Activated CD8-positive, alpha-beta memory T cell treated with anti-CD3 and anti-CD28 coated beads, Interleukin-2, amount 50 U/mL, for 48 hours (primary cell): Measurements from ENCODE around the gene STAC2.
A peak's percentile ranks its signal among the peaks of the same experiment; 100 is the strongest.
"Not testable (repeated sequence)": the region's sequence is repeated elsewhere in the genome, so short reads cannot be mapped to it uniquely, and the experiment has no call there.

Experiments
- DNase-seq: peaks from one replicate; pipeline ENCODE4 v3.0.0-alpha.2; 2020

Gene STAC2, protein sequence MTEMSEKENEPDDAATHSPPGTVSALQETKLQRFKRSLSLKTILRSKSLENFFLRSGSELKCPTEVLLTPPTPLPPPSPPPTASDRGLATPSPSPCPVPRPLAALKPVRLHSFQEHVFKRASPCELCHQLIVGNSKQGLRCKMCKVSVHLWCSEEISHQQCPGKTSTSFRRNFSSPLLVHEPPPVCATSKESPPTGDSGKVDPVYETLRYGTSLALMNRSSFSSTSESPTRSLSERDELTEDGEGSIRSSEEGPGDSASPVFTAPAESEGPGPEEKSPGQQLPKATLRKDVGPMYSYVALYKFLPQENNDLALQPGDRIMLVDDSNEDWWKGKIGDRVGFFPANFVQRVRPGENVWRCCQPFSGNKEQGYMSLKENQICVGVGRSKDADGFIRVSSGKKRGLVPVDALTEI

DNA sequence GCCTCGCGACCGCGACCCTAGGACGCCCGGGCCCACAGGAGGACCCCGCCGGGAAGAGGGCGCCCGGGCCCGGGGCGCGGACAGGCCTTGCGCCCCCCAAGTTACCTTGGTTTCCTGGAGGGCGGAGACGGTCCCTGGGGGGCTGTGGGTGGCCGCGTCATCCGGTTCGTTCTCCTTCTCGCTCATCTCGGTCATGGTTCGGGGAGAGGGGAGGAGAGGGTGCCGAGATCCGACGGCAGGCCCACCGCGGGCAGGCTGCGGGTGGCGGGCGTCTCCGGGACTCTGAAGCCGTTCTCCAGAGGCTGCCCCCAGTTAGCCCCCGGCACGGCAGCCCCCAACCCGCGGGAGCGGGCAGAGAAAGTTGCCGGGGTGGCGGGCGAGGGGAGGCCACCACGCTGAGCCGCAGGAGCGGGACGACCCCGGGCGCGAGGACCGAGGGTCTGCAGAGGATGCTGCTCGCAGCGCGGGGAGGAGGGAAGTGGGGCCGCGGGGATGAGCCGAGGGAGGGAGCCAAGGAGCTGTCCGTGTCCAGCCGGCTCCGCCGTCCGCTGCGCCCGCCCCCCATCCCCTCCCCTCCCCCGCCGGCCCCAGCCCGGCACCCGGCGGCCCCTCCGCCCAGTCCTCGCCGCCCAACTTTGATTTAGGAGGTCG, at the start of gene STAC2:
TSS of gene STAC2 (minus strand) at position 638 of the 651 bp plus-strand sequence. CDS start at position 195, 443 bp downstream.
- DNase-seq: no peak

DNA sequence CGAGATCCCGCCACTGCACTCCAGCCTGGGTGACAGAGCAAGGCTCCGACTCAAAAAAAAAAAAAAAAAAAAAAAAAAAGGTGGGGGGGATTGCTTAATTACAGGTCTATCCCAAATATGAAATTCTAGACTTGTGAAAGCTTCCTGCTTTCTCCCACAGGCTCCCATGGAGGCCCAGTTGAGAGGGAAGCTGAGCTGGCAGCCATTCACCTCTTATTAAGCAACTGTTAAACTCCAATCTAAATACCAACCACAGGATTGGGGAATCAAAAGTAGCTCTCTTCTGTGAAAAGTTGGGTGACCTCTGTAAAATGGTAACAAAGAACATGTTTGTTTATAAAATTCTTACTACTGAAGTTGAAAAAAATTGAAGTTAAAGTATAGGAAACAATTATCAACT, 45.8 kb upstream of the STAC2 start:
- DNase-seq: no peak

DNA sequence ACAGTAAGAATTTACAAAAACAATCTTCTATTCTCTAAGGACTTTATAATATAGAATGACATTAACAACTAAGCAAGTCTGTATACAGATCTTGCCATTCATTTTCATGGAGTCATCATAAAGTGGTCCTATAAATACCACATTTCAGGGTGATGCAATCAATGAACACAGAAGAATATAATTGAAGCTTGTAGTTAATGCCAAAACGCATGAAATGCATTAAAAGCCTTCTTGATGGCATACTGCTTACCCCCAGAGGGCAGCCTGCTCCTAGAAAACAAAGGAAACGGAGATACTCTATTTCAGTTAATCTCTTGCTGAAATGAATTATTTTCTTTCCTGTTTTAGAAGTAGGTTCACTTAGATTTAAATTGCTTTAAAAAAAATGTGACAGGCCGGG, 45.2 kb upstream of the STAC2 start:
- no peak for DNase-seq

DNA sequence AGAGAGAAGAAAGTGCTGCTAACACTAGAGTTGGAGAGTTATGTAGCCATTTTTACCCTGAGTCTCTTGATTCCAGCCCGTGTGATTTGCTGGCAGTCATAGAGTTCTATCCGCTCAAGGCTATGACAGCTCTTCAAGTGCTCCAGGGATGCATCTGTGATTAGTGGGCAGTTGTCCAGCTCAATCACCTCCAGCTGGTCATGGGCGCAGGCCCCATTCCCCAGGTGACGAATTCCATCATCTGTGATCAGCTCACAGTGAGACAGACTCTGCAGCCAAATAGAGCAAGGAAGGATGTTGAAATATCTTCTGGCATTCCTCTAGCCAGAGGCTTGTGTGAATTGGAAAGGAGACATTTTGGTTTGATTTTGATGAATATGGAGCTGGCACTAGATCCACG, 38.4 kb upstream of the STAC2 start:
- DNase-seq: no peak

DNA sequence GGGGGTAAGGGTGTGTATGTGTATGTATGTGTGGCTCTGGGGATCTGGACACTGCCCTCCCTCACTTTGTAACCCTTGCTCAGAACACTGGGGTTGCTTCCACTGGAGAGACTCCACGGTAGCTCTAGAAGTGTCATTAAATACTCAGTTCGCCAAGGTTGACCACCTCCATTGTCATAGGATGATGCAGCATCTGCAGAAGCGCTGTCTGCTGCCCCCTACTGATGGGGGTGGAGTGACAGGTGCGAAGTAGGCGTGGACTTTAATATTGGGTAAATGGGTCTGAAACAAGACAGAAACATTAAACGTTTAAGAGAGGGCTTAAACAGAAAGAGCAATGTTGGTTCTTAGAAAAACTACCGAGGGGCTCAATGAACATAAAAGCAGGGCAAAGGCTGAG, 35.5 kb upstream of the STAC2 start:
- DNase-seq: no peak

DNA sequence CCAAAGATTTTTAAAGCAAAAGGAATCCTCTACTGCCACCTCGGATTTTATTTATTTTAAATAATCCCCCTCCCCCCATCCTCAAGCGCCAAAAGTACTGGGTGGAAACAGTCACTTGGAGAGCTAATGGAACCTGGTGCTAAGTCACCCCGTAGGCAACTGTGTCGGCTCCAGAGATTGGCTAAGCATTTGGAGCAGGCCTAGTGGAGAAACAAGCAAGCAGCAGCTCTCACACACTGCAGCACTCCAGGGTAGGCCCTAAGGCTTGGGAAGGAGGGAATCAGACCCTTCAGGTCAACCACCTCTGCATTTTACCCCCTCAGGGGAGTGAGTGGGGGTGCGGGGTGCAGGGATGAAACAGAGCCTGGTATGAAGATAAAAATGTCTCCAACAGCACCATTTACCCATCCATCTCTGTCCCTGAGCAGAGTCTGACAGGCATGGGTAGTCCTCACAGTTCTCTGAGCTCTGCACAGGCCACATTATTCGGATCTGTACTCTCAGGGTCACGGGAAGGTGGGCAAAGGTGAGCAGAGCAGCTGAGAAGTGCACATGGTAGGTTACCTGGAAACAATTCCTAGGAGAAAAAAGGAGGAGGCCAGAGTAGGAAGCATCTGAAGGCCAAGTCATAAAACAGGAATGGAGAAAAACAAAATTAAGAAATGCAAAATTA, 27.2 kb upstream of the STAC2 start:
- no peak for DNase-seq

DNA sequence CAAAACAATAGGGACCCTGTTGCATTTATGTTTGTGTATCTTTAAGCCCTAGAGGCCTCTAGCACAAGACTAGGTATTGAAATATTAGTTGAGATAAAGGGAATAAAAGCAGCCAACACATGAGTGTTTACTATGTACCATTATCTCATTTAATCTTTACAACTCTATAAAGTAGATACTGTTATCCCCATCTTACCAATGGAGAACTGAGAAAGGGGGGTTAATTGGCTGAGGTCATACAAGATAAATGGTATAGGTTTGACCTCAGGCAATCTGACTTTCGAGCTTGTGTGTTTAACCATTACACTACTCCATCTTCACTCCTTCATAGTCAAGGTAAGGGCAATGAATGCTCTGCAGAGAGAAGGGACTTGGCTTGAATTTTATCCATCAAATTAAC, 26.3 kb upstream of the STAC2 start:
- DNase-seq: no peak

DNA sequence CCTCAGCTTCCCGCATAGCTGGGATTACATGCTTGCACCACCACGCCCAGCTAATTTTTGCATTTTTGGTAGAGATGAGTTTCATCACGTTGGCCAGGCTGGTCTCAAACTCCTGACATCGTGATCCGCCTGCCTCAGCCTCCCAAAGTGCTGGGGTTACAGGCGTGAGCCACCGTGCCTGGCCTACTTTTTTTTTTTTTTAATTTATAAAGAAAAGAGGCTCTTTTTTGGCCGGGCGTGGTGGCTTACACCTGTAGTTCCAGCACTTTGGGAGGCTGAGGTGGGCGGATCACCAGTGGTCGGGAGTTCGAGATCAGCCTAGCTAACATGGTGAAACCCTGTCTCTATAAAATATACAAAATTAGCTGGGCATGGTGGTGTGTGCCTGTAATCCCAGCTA, 24.3 kb upstream of the STAC2 start:
- not testable (repeated sequence) for DNase-seq

DNA sequence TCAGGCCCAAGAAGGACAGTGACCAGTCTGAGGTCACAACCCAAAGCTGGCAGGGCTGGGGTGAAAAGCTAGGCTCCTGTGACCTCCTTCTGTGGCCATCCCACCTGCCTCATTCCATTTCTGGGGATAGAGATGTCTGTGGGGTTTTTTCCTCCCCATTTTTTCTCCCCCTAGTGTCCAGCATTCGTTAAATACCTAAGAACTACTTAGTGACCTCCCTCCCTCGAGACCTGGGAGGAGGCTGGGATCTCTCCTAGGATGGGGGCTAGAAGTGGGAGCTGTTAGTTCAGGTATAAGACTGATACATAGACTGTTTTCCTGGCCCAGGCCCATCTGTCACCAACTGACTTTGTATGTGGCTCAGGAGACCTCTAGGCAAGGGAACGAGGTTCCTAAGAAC, 20.5 kb upstream of the STAC2 start:
- no peak for DNase-seq

DNA sequence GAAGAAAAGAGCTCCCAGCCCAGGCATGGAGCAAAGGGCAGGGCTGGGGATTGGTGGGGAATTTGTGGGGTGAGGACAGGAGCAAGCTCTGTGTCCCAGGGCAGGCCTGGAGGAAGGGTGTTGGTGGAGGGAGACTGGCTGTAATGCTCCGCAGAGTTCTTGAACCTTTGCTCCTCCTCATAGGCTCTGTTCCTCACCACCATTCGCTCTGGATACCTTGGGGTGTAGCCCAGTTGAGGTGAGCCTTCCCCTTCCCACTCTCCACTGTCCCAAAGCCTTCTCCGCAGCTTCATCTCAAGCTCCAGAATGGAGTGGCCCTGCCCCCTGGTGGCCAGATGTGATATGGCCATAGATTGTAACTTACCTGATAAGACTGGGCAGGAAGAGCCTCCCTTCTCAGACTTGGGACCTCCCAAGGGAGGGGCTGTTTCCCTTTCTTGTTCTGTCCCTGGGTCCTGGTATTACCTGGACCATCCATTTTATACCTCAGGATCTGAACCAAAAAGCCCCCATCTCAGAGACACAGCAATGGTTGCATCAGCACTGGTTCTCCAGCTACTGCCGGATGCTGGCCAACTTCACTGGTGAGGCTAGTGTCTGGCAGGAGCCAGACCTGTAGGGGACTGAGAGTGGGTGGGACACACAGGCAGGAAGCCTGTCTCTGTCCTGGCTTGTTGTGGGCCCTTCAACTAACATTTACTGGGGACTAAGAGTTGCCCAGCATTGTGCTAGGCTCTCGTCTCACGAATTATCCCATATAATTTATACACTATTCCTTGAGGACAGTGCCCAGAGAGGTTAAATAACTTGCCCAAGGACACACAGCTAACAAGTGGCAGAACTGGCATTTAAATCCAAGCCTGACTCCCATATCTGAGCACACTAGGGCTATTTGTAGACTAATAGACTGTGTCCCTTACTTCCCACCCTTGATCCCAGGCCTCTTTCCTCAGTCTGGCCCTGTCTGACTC, 19.1 kb upstream of the STAC2 start:
- peak; percentile 96 for DNase-seq

DNA sequence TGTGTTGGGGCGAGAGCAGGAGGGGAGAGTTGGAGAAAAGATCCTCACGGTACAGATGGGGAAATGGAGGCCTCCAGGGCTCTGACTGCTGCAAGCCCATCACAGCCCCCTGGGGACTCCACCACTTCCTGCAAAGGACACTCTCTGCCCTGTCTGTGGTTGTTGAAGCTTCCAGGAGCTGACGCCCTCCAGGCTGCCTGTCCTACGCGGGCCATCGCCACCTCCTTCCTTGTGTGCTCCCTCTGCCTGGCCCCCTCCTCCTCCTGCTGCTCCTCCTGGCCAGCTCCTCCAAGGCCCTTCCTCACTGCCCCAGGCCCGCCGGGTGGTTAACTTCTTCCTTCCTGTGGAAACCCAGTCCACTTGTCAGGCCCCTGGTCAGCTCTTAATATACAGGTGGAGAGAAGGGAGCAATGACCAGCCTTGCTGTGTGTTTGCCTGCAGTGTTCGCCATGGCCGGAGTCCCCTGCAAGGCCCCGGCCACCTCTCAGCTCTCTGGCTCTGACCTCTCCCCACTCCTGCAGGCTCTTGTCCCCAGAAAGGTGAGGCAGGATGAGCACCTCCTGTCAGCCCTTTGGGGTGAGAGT, 18.4 kb upstream of the STAC2 start:
- no peak for DNase-seq

DNA sequence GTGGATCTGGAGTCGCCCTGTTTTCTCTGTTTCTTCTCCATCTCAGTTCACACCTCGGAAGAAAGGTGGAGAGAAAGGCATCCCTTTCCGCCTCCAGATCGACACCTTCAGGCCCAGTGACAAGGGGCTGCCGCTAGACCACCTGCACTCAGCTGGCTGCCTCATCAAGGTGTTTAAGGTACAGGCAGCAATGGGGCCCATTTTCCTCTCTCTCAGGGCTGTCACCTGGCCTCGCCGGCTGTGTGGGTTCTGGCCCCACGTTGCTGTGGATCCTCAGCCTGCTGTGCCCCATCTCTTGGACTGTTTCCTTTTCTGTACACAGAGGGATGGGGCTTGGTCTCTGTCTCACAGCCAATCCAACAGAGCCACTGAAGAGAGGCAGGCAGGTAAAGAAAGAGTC, 17.4 kb upstream of the STAC2 start:
- DNase-seq: no peak

DNA sequence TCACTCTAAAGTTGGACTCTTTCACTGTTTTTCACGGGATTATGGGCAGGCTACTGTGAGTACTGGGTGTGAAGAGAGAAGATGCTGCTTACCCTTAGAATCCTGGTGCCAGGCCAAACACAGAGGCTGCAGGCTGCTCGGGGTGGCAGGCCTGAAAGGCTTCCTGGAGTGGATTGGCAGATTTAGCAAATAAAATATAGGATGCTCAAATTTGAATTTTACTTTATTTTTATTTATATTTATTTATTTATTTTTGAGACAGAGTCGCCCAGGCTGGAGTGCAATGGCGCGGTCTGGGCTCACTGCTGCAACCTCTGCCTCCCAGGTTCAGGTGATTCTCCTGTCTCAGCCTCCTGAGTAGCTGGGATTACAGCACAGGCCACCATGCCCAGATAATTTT, 14.9 kb upstream of the STAC2 start:
- no peak for DNase-seq

DNA sequence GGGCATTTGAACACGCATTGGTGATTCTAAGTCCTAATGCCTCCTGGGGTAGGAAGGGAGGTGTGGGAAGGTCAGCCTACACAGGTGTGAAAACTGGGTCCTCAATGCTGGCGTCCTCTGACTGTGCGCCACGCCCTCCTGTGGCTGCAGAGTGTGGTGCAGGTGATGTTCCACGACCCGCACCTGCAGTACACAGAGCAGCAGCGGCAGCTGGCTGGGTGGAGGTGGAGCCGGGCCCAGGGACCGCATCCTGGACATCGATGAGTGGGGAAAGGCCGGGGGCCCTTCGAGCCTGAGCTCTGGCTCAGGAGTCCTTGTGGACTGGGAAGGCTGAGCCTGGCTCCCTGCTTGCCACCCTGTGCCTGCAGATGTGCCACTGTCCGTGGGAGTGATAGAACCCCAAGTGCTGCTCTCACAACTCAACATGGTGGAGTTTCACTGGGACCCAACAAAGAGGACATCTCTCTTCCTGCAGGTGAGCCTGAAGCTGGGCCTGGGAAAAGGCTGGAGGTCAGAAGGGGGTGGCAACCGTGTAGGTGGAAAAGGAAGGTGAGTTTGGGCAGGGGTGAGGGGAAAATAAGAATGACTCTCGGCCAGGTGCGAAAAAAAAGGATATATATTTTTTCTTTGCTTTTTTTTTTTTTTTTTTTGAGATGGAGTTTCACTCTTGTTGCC, 14.0 kb upstream of the STAC2 start:
- DNase-seq: peak; percentile 84

DNA sequence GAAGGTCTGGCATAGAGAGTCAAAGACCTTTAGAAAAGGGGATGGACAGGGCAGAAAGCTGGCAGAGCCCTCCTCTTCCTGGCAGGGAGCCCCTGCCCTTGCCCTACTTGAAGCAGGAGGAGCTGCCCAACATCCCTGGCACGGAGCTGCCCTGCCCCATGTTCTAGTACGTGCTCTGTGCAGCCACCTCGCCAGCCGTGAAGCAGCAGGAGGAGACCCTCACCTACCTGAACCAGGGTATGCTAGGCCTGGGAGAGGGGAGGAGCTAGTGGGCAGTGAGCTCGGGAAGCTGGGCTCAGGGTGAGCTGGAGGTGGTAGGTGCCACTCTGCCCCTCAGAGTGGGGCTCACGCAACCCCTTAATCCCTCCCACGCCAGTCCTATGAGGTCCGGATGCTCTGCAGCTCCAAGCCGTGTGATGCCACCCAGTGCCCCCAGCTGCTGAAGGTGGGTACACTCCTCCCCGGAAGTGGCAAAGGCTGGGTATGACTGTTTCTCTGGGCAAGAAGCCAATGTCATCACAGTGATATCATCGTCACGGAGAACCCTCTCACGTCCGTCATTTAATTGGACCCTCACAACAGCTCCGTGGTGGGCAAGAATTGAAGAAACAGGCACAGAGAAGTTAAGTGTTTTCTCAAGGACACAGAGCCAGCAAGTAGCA, 12.7 kb upstream of the STAC2 start:
- DNase-seq: peak; percentile 75

DNA sequence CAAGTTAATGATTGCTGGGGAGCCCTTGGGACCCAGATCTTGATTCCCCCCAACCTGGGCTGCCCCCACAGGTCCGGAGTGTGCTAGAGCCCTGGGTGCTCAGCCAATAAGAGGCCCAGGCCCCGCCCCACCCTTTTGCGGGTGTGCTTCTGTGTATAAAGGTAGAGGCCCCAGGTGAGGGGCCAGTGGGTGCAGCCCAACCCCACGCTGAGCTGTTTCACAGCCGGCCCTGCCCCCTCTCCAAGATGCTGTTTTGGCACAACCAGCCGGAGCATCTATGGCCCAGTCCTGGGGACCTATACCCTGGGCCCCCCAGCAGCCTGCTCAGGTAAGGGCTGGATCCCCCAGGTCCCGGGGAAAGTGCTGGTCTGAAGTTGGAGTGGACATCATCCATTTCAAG, 11.8 kb upstream of the STAC2 start:
- DNase-seq: no peak

DNA sequence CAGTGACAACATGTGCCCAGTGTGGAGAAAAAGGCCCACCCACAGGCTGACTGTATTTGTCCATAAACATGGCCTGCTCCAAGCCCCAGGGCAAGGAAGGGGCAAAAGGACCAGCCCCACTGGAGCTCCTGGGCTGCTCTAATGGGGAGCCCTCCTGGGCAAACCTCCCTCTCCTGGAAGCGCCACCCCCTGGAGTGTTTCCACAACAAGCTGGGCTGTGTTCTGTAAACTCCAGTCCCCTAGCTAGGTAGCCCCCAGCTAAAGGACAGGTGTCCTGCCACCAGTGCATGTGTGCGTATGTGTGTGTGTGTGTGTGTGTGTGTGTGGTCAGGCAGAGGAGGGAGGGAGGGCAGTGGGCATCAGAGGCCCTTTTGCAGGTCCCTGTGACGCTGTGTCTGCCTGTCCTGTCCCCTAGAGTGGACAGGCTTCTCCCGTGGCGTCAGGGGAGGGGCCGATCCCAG, 11.3 kb upstream of the STAC2 start:
- no peak for DNase-seq

DNA sequence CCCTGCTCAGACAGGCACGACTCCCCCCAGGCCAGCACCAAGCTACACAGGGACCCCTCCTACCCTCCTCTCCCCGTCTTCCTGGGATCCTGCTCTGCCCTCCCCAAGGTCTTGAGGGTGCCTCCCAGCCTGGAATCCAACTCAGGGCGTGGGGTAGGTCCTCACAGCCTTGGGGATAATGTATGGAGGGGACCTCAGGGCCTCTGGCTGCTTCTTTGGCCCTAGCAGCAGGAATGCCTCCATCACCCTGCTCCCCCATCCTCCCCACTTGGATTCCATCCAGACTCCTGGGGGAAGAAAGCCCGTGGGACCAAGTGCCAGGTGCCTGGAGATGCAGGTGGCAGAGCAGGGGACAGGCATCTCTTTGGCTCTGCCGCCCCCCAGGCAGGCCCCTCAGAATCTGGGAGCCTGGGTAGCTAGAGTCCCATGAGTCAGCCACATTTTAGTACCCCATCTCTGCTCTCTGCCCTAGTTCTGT, 10.7 kb upstream of the STAC2 start:
- DNase-seq: no peak

DNA sequence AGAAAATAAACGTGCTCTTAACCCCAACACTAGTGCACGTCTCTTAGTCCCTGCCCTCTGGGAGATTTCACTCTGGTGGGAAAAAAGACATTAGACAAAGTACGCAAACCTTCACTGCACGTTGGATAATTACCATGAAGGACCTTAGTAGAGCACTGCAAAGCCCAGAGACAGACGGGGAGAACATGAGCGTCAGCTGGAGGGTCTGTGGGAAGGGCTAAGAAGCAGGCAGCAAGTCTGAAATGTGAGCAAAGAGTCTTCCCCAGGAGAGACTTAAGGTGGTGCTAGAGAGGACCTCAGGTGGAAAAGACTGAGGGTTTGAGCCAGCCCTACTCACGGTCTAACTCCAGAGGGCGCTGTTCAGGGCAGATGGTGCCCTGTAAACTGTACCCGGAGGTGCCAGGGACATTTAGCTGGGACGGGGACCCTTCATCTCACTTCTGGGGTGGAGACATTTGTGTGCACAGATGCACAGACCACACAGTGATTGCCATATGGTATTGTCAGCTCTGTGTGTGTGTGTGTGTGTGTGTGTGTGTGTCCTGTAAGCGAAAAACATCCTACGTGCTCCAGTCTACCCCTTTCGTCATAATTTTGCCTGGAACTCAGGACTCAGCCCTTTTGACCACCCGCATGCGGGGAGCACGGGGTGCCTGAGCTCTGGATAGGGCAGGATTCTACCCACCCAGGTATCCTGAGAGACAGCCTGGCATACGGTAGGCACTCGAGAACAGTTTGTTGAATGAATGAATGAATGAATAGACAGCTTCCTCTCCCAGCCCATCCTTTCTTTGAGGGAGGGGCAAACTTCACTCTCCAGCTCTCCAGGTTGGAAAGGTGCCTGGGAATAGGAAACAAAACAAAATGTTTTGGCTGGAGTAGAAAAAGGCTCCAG, 10.1 kb upstream of the STAC2 start:
- no peak for DNase-seq
